A549 (cell line): ENCODE data around the gene SSR2.

ENCODE experiments used
- BHLHE40 ChIP-seq: IDR thresholded peaks from 2 replicates; pipeline ENCODE4 v1.6.1; 2012; ENCODE audit warnings: low read depth, low read length, inconsistent platforms
- RFX5 ChIP-seq: fragments of 450-650 bp; IDR thresholded peaks from 2 replicates; pipeline ENCODE4 v1.7.1; 2014; ENCODE audit warnings: antibody characterized with exemption, mild to moderate bottlenecking, moderate library complexity
- SREBF2 ChIP-seq: fragments of 450-650 bp; IDR thresholded peaks from 2 replicates; pipeline ENCODE4 v1.6.1; 2014; ENCODE audit warnings: mild to moderate bottlenecking, moderate library complexity
- TF ChIP-seq, protein P1 (sequence below): fragments of >200 bp; sonication (Bioruptor Twin); formaldehyde crosslinking; IDR thresholded peaks from 3 replicates; pipeline ENCODE4 v1.5.1; 2016

GRCh38 chr1:156001662-156002171 is 19.0 kb downstream of the SSR2 start:
- TF ChIP-seq, protein P1, sequence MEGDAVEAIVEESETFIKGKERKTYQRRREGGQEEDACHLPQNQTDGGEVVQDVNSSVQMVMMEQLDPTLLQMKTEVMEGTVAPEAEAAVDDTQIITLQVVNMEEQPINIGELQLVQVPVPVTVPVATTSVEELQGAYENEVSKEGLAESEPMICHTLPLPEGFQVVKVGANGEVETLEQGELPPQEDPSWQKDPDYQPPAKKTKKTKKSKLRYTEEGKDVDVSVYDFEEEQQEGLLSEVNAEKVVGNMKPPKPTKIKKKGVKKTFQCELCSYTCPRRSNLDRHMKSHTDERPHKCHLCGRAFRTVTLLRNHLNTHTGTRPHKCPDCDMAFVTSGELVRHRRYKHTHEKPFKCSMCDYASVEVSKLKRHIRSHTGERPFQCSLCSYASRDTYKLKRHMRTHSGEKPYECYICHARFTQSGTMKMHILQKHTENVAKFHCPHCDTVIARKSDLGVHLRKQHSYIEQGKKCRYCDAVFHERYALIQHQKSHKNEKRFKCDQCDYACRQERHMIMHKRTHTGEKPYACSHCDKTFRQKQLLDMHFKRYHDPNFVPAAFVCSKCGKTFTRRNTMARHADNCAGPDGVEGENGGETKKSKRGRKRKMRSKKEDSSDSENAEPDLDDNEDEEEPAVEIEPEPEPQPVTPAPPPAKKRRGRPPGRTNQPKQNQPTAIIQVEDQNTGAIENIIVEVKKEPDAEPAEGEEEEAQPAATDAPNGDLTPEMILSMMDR = no peak
- TF ChIP-seq BHLHE40 = no peak
- TF ChIP-seq SREBF2 = no peak
- TF ChIP-seq RFX5 = no peak
